Measurements from ENCODE around the gene ECSIT.

DNA sequence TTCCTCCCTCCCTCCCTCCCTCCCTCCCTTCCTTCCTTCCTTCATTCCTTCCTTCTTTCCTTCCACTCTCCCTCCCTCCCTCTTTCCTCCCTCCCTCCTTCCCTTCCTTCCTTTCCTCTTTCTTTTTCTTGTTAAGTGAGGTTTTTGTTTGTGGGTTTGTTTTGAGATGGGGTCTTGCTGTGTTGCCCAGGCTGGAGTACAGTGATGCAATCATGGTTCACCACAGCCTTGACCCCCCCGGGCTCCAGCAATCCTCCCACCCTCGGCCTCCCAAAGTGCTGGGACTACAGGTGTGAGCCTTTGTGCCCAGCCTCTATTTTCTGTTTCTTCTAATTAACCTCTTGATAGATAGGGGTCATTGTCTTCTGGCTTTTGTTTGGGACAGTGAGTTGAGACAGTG is 67.5 kb downstream of the ECSIT start:
- TF ChIP-seq POLR2A (IDR thresholded peaks at IDR 0.05; ENCODE audit: low read length) (no peak), CBX2 (IDR thresholded peaks at IDR 0.05; ENCODE audit: borderline replicate concordance, low read depth) (no peak), NFE2L2 (conservative IDR thresholded peaks at IDR 0.05; ENCODE audit: low read length) (no peak), RFX5 (IDR thresholded peaks at IDR 0.05) (no peak), ELK1 (IDR thresholded peaks at IDR 0.05; ENCODE audit: low read depth, low read length) (no peak)
- TF ChIP-seq, protein P1, sequence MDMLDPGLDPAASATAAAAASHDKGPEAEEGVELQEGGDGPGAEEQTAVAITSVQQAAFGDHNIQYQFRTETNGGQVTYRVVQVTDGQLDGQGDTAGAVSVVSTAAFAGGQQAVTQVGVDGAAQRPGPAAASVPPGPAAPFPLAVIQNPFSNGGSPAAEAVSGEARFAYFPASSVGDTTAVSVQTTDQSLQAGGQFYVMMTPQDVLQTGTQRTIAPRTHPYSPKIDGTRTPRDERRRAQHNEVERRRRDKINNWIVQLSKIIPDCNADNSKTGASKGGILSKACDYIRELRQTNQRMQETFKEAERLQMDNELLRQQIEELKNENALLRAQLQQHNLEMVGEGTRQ (IDR thresholded peaks at IDR 0.05): no peak
